ENCODE data around the gene CHCHD4.
"Not testable (repeated sequence)": the region's sequence is repeated elsewhere in the genome, so short reads cannot be mapped to it uniquely, and the experiment has no call there.

DNA sequence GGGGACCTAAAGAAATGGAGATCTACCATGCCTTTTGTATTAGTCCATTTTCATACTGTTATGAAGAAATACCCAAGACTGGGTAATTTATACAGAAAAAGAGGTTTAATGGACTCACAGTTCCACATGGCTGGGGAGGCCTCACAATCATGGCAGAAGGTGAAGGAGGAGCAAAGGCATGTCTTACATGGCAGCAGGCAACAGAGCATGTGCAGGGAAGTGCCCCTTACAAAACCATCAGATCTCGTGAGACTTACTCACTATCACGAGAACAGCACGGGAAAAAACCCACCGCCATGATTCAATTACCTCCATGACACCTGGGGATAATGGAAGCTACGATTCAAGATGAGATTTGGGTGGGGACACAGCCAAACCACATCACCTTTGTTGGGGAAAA lies 37.2 kb downstream of the CHCHD4 start:
- TF ChIP-seq, protein P1, sequence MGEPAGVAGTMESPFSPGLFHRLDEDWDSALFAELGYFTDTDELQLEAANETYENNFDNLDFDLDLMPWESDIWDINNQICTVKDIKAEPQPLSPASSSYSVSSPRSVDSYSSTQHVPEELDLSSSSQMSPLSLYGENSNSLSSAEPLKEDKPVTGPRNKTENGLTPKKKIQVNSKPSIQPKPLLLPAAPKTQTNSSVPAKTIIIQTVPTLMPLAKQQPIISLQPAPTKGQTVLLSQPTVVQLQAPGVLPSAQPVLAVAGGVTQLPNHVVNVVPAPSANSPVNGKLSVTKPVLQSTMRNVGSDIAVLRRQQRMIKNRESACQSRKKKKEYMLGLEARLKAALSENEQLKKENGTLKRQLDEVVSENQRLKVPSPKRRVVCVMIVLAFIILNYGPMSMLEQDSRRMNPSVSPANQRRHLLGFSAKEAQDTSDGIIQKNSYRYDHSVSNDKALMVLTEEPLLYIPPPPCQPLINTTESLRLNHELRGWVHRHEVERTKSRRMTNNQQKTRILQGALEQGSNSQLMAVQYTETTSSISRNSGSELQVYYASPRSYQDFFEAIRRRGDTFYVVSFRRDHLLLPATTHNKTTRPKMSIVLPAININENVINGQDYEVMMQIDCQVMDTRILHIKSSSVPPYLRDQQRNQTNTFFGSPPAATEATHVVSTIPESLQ (CRISPR knock-in tag; conservative IDR thresholded peaks at IDR 0.05) = not testable (repeated sequence)
- TF ChIP-seq ZNF530 (CRISPR knock-in tag; IDR thresholded peaks at IDR 0.05; ENCODE audit: low read depth); NFATC3 (CRISPR knock-in tag; IDR thresholded peaks at IDR 0.05): not testable (repeated sequence)
